Measurements from ENCODE around the gene RSPO1. TPM values are rescaled to one million over a fixed set of nuclear protein-coding genes. Genes with fewer than 3 reads are reported as not detected.

The RSPO1 gene
- total RNA-seq, 2 donors from 2014 or later = not detected

DNA sequence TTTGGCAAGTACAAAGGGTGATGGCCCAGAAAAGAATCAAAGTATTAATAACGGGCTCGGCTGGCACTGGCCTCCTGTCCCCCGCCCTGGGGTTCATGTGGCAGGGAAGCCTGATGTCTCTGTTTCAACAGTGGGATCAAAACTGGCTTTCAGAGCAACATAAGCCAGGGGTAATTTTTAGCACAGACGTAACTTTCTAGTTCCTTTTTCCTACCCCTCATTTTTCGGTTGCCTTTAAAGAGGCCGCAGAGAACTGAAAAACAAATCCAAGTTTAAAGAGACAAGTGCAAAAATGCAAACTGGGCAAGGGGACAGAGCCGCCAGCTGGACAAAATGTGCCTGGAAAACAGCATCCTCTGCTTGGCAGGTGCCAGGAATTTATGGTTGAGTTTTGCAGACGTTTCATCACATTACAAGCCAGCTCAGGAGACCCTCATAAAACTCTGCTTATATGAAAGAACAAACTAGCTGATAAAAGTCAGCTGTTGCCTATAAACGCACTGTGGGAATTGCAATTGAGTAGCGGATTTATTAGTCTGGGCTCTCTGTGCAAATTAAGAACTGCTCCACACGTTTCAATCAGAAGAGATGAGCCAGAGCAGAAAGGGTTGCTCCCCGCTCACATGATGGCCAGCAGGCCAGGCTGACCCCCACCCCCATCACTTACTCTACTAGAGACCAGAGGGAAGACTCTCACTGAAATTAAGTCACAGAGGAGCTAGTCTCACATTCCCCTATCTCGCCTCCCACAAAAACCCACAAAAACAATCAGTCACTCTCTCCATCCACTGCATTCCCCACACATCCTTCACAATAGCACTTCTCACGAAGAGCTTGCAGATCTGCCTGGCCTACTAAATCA is 41.8 kb upstream of the RSPO1 start:
- no peak overlapping the region for H3K4me3 ChIP-seq (ENCODE audit: low read length)
- H3K9me3 ChIP-seq (ENCODE audit: control insufficient read depth, low read length) = no peaks in the 10 kb centered on the region
- Mint-ChIP-seq H3K4me1 (no peaks in the 10 kb centered on the region), H3K9me3 (no peaks in the 10 kb centered on the region), H3K4me3 (no peak overlapping the region), H3K27ac (no peak overlapping the region), H3K27me3 (ENCODE audit: insufficient read depth) (peaks cover 32% of the 10 kb centered on the region), H3K36me3 (ENCODE audit: low read depth) (no peaks in the 10 kb centered on the region)
- H3K27me3 ChIP-seq (ENCODE audit: control insufficient read depth, insufficient read depth, low read length, poor library complexity, severe bottlenecking) = peaks cover 73% of the 10 kb centered on the region
- H3K27ac ChIP-seq (ENCODE audit: low read depth, low read length) = no peak overlapping the region
- H3K36me3 ChIP-seq (ENCODE audit: control insufficient read depth, insufficient read depth, low read length) = peaks cover 8% of the 10 kb centered on the region
- no peak for DNase-seq
- no peaks in the 10 kb centered on the region for H3K4me1 ChIP-seq (ENCODE audit: control insufficient read depth, insufficient read depth, low read length)
- TF ChIP-seq, protein P1, sequence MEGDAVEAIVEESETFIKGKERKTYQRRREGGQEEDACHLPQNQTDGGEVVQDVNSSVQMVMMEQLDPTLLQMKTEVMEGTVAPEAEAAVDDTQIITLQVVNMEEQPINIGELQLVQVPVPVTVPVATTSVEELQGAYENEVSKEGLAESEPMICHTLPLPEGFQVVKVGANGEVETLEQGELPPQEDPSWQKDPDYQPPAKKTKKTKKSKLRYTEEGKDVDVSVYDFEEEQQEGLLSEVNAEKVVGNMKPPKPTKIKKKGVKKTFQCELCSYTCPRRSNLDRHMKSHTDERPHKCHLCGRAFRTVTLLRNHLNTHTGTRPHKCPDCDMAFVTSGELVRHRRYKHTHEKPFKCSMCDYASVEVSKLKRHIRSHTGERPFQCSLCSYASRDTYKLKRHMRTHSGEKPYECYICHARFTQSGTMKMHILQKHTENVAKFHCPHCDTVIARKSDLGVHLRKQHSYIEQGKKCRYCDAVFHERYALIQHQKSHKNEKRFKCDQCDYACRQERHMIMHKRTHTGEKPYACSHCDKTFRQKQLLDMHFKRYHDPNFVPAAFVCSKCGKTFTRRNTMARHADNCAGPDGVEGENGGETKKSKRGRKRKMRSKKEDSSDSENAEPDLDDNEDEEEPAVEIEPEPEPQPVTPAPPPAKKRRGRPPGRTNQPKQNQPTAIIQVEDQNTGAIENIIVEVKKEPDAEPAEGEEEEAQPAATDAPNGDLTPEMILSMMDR (conservative IDR thresholded peaks at IDR 0.05) = no peak
- WGBS, 2 experiments (ENCODE audit: insufficient coverage in 1 of 2, insufficient read length in 1 of 2) = 78 to 80% methylated on average over 8 to 14 of the region's 14 CpGs
- no peak overlapping the region for H3K9ac ChIP-seq (ENCODE audit: extremely low read depth, low read length, poor library complexity, severe bottlenecking)

DNA sequence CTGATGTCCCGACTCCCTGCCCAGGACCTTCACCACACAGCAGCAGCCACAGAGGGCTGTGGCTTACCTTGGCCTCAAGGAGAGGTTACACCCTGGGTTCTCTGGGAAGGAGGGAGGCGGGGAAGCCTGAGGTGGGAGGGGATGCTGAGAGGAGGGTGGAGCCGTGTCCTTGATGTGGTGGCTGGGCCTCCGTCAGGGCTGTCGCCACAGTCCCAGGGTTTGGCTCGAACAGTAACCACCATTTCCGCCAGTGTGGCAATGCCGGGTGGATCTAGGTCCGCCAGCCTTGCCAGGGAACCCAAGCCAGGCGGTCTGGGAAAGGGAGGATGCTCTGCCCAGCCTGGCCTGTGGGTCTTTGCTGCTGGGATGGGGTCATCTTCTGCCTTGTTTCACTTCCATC is 39.2 kb upstream of the RSPO1 start:
- H3K27ac ChIP-seq (ENCODE audit: low read depth, low read length) = no peak overlapping the region
- H3K36me3 ChIP-seq (ENCODE audit: control insufficient read depth, insufficient read depth, low read length) = no peaks in the 10 kb centered on the region
- no peak overlapping the region for H3K4me3 ChIP-seq (ENCODE audit: low read length)
- TF ChIP-seq, protein P1 (conservative IDR thresholded peaks at IDR 0.05) = no peak
- Mint-ChIP-seq H3K36me3 (ENCODE audit: low read depth) (no peaks in the 10 kb centered on the region), H3K9me3 (no peaks in the 10 kb centered on the region), H3K4me3 (no peak overlapping the region), H3K4me1 (no peaks in the 10 kb centered on the region), H3K27ac (no peak overlapping the region), H3K27me3 (ENCODE audit: insufficient read depth) (peaks cover 32% of the 10 kb centered on the region)
- peak; percentile 84 for DNase-seq
- H3K9me3 ChIP-seq (ENCODE audit: control insufficient read depth, low read length) = no peaks in the 10 kb centered on the region
- peaks cover 96% of the 10 kb centered on the region for H3K27me3 ChIP-seq (ENCODE audit: control insufficient read depth, insufficient read depth, low read length, poor library complexity, severe bottlenecking)
- H3K9ac ChIP-seq (ENCODE audit: extremely low read depth, low read length, poor library complexity, severe bottlenecking) = no peak overlapping the region
- 63 to 78% methylated on average over 8 to 10 of the region's 10 CpGs for WGBS, 2 experiments (ENCODE audit: insufficient coverage in 1 of 2, insufficient read length in 1 of 2)
- H3K4me1 ChIP-seq (ENCODE audit: control insufficient read depth, insufficient read depth, low read length) = no peaks in the 10 kb centered on the region

DNA sequence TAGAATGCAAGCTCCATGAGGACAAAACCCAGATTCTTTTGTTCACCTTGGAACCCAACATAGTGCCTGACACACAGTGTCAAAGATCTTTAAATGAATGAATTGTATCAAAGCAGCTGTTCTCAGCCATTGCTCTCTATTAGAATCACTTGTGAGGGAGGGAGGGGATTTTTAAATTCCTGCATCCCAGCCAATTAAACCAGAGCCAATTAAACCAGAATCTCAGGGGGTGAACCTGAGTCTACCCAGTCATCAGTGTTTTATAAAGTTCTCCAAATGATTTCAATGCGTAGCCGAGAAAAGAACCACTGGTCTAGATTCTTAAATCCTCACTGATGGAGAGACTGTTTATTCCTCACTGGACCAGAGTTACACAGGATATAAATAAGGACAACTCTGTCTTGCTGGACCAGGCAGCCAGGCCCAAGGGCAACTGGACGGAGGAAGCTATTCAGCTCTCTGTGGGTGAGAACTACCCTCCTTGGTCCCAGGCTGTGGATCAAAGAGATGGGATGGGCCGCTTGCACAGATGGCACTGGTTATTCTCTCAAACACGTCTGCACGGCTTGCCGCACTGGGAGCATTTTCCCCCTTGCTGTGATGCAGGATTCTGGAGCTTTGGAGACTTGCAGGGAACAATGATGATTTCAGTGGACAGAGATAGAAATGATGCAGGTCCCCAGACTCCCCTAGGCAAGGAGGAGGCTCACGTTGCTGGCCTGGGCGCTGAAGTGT is 37.6 kb upstream of the RSPO1 start:
- no peak overlapping the region for H3K27ac ChIP-seq (ENCODE audit: low read depth, low read length)
- TF ChIP-seq, protein P1 (conservative IDR thresholded peaks at IDR 0.05) = no peak
- no peaks in the 10 kb centered on the region for H3K4me1 Mint-ChIP-seq
- H3K27ac Mint-ChIP-seq = no peak overlapping the region
- H3K27me3 Mint-ChIP-seq (ENCODE audit: insufficient read depth) = peaks cover 21% of the 10 kb centered on the region
- H3K9me3 Mint-ChIP-seq = no peaks in the 10 kb centered on the region
- H3K4me1 ChIP-seq (ENCODE audit: control insufficient read depth, insufficient read depth, low read length) = no peaks in the 10 kb centered on the region
- peaks cover 96% of the 10 kb centered on the region for H3K27me3 ChIP-seq (ENCODE audit: control insufficient read depth, insufficient read depth, low read length, poor library complexity, severe bottlenecking)
- no peaks in the 10 kb centered on the region for H3K36me3 Mint-ChIP-seq (ENCODE audit: low read depth)
- WGBS, 2 experiments (ENCODE audit: insufficient coverage in 1 of 2, insufficient read length in 1 of 2) = 85% methylated on average over 6 to 9 of the region's 9 CpGs
- no peak overlapping the region for H3K4me3 ChIP-seq (ENCODE audit: low read length)
- no peak overlapping the region for H3K9ac ChIP-seq (ENCODE audit: extremely low read depth, low read length, poor library complexity, severe bottlenecking)
- DNase-seq = no peak
- H3K9me3 ChIP-seq (ENCODE audit: control insufficient read depth, low read length) = no peaks in the 10 kb centered on the region
- no peaks in the 10 kb centered on the region for H3K36me3 ChIP-seq (ENCODE audit: control insufficient read depth, insufficient read depth, low read length)
- H3K4me3 Mint-ChIP-seq = no peak overlapping the region

All from endodermal cell (in vitro differentiated cells).